ENCODE measurements around the gene PGAM5. TPM values are rescaled to one million over a fixed set of nuclear protein-coding genes. Genes with fewer than 3 reads are reported as not detected.

The PGAM5 gene
- total RNA-seq, 1 experiment from 2014 or later, result 112 TPM

- H3K36me3 Mint-ChIP-seq (ENCODE audit: insufficient read depth in 1 of 3, low read depth in 3 of 3), result peaks cover 82 to 98% (median 95%) of the 10 kb centered on the region in 3 experiments
- no peak overlapping the region for H2BK120ac ChIP-seq (ENCODE audit: low read depth, low read length, poor library complexity, severe bottlenecking)
These were observed 20.9 kb downstream of the PGAM5 start for GRCh38 chr12:132731574-132731973.

More at GRCh38 chr12:132731574-132731973, 20.9 kb downstream of the PGAM5 start:
- H2BK5ac ChIP-seq (ENCODE audit: insufficient read length, low read length), result no peak overlapping the region
- H2BK12ac ChIP-seq (ENCODE audit: insufficient read length, low read depth, low read length), result no peak overlapping the region
- no peaks in the 10 kb centered on the region for H3K9me3 ChIP-seq (ENCODE audit: control insufficient read depth, low read depth, low read length)
- H3K56ac ChIP-seq (ENCODE audit: insufficient read length, low read depth, low read length), result no peak overlapping the region
- no peaks in the 10 kb centered on the region for H3K79me1 ChIP-seq (ENCODE audit: insufficient read depth, low read depth, low read length, poor library complexity, severe bottlenecking)
- H3K14ac ChIP-seq (ENCODE audit: insufficient read depth, low read length), result no peak overlapping the region
- no peak overlapping the region for H4K5ac ChIP-seq (ENCODE audit: insufficient read length, low read depth, low read length)
- no peaks in the 10 kb centered on the region for H3K79me2 ChIP-seq (ENCODE audit: insufficient read depth, low read length)
- no peak overlapping the region for H3K9ac ChIP-seq (ENCODE audit: extremely low read depth, insufficient read length, low read length)
- H2AFZ ChIP-seq (ENCODE audit: low read length), result no peak overlapping the region
- no peak overlapping the region for H3K4ac ChIP-seq (ENCODE audit: low read depth, low read length)
- no peak overlapping the region for H3K23ac ChIP-seq (ENCODE audit: insufficient read length, low read depth, low read length)
- H3K4me1 Mint-ChIP-seq, result no peaks in the 10 kb centered on the region
- H2AK5ac ChIP-seq (ENCODE audit: insufficient read length, low read length), result no peak overlapping the region
- no peak for DNase-seq
- H3K23me2 ChIP-seq (ENCODE audit: insufficient read length, low read depth, low read length, poor library complexity, severe bottlenecking), result no peaks in the 10 kb centered on the region
- H3K4me2 ChIP-seq (ENCODE audit: insufficient read depth, insufficient read length, low read length), result no peak overlapping the region
- H3K9me3 Mint-ChIP-seq, result peaks cover 13 to 16% of the 10 kb centered on the region in 2 experiments
- H3K27ac Mint-ChIP-seq, result no peak overlapping the region
- H3T11ph ChIP-seq (ENCODE audit: low read length), result no peak overlapping the region
- H2BK20ac ChIP-seq (ENCODE audit: low read depth, low read length, poor library complexity, severe bottlenecking), result no peak overlapping the region
- no peak for TF ChIP-seq CTCF (conservative IDR thresholded peaks at IDR 0.05)
- no peak overlapping the region for H3K4me3 Mint-ChIP-seq
- H3K27me3 ChIP-seq (ENCODE audit: insufficient read depth, low read length), result no peaks in the 10 kb centered on the region
- no CpG with 5 or more reads among the region's 17 CpGs for WGBS (ENCODE audit: extremely low coverage, insufficient read length, low lambda C conversion rate)
- no peaks in the 10 kb centered on the region for H3K27me3 Mint-ChIP-seq (ENCODE audit: low read depth)
- H4K8ac ChIP-seq (replicated peaks; ENCODE audit: insufficient read length, low read depth, low read length), result no peak overlapping the region
- no peaks in the 10 kb centered on the region for H3K4me1 ChIP-seq (ENCODE audit: insufficient read depth, low read length)
- no peak overlapping the region for H3K27ac ChIP-seq (ENCODE audit: insufficient read length, low read depth, low read length)
- H2BK15ac ChIP-seq (ENCODE audit: low read depth, low read length), result no peak overlapping the region
- H4K20me1 ChIP-seq (ENCODE audit: control insufficient read depth, insufficient read depth, insufficient read length), result no peaks in the 10 kb centered on the region
- H3K18ac ChIP-seq (ENCODE audit: insufficient read length, low read depth, low read length), result no peak overlapping the region
- no peak overlapping the region for H4K91ac ChIP-seq (ENCODE audit: insufficient read length, low read depth, low read length)

Measured in H9 (cell line).